Panc1 (cell line): Measurements from ENCODE around the gene PNLIPRP3.

Experiments
- SIN3A ChIP-seq: IDR thresholded peaks from 2 replicates; pipeline ENCODE4 v1.6.1; 2012; ENCODE audit warnings: low read depth, mild to moderate bottlenecking, low read length, moderate library complexity, borderline replicate concordance; ENCODE audit not compliant: insufficient read depth
- TCF7L2 ChIP-seq: IDR thresholded peaks from 2 replicates; pipeline ENCODE4 v1.6.1; 2011; ENCODE audit warnings: mild to moderate bottlenecking, low read depth, low read length, inconsistent platforms
- TF ChIP-seq, protein P1 (sequence below): fragments of 450-650 bp; IDR thresholded peaks from 2 replicates; pipeline ENCODE4 v1.5.1; 2017; ENCODE audit warnings: mild to moderate bottlenecking
- TF ChIP-seq, protein P2 (sequence below), 2 experiments: IDR thresholded peaks; 2 replicates each; pipeline ENCODE4 v1.6.1; 2011 to 2012; ENCODE audit warnings: low read depth in 2 of 2, control low read depth in 1 of 2, low read length in 1 of 2, mild to moderate bottlenecking in 1 of 2, moderate library complexity in 1 of 2; ENCODE audit not compliant: insufficient read depth in 1 of 2

DNA sequence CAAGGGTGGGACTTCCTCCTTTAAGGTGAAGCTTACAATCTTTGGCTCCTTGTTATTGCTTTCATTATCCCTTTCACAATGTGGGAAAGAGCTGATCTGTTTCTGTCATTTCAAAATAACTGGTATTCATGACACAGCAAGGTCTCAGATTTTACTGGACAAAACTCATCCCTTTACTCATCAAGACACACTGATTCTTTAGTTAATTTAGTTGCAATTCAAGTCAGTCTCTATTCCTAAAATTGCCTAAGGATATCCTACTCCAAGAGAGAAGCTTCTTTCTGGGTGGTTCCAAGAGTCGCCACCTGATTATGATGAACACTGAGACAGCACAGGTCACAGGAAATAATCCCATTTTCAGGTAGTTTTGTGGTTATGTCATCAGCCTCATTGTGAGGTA is 5.8 kb upstream of the PNLIPRP3 start:
- TF ChIP-seq, protein P1, sequence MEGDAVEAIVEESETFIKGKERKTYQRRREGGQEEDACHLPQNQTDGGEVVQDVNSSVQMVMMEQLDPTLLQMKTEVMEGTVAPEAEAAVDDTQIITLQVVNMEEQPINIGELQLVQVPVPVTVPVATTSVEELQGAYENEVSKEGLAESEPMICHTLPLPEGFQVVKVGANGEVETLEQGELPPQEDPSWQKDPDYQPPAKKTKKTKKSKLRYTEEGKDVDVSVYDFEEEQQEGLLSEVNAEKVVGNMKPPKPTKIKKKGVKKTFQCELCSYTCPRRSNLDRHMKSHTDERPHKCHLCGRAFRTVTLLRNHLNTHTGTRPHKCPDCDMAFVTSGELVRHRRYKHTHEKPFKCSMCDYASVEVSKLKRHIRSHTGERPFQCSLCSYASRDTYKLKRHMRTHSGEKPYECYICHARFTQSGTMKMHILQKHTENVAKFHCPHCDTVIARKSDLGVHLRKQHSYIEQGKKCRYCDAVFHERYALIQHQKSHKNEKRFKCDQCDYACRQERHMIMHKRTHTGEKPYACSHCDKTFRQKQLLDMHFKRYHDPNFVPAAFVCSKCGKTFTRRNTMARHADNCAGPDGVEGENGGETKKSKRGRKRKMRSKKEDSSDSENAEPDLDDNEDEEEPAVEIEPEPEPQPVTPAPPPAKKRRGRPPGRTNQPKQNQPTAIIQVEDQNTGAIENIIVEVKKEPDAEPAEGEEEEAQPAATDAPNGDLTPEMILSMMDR: no peak
- TF ChIP-seq SIN3A: no peak
- TF ChIP-seq TCF7L2: no peak
- TF ChIP-seq, protein P2, sequence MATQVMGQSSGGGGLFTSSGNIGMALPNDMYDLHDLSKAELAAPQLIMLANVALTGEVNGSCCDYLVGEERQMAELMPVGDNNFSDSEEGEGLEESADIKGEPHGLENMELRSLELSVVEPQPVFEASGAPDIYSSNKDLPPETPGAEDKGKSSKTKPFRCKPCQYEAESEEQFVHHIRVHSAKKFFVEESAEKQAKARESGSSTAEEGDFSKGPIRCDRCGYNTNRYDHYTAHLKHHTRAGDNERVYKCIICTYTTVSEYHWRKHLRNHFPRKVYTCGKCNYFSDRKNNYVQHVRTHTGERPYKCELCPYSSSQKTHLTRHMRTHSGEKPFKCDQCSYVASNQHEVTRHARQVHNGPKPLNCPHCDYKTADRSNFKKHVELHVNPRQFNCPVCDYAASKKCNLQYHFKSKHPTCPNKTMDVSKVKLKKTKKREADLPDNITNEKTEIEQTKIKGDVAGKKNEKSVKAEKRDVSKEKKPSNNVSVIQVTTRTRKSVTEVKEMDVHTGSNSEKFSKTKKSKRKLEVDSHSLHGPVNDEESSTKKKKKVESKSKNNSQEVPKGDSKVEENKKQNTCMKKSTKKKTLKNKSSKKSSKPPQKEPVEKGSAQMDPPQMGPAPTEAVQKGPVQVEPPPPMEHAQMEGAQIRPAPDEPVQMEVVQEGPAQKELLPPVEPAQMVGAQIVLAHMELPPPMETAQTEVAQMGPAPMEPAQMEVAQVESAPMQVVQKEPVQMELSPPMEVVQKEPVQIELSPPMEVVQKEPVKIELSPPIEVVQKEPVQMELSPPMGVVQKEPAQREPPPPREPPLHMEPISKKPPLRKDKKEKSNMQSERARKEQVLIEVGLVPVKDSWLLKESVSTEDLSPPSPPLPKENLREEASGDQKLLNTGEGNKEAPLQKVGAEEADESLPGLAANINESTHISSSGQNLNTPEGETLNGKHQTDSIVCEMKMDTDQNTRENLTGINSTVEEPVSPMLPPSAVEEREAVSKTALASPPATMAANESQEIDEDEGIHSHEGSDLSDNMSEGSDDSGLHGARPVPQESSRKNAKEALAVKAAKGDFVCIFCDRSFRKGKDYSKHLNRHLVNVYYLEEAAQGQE (IDR thresholded peaks at IDR 0.05; ENCODE audit: insufficient read depth in 1 of 2, low read depth in 2 of 2, low read length in 1 of 2): no peak
